ENCODE measurements around the gene LRPAP1.

LRPAP1 gene

GRCh38 chr4:3530663-3531254 is 1.5 kb downstream of the LRPAP1 start:
- Histone ChIP-seq H3K36me3 (ENCODE audit: control insufficient read depth in 2 of 2, insufficient read depth in 2 of 2, low read length in 2 of 2) (peaks cover 0 to 5% of the 10 kb centered on the region in 2 donors), H3K27ac (ENCODE audit: low read length) (no peak overlapping the region)

GRCh38 chr4:3530051-3530450 is 2.2 kb downstream of the LRPAP1 start:
- no peak overlapping the region for H3K27ac ChIP-seq (ENCODE audit: low read length)
- peaks cover 0 to 8% of the 10 kb centered on the region in 2 donors for H3K36me3 ChIP-seq (ENCODE audit: control insufficient read depth in 2 of 2, insufficient read depth in 2 of 2, low read length in 2 of 2)
- H3K9ac ChIP-seq (ENCODE audit: low read length in 2 of 2) = no peak overlapping the region
- peaks cover 29% of the 10 kb centered on the region for H3K4me1 ChIP-seq (ENCODE audit: control insufficient read depth, insufficient read depth, low read length)
- peak overlapping the region; percentile 81 to 93 for H3K4me3 ChIP-seq (ENCODE audit: low read length in 2 of 2)
- no peaks in the 10 kb centered on the region for H3K27me3 ChIP-seq (ENCODE audit: control insufficient read depth in 1 of 2, insufficient read depth in 2 of 2, low read length in 2 of 2)
- H3K9me3 ChIP-seq (ENCODE audit: control insufficient read depth in 2 of 2, low read length in 2 of 2) = no peaks in the 10 kb centered on the region

More at GRCh38 chr4:3530663-3531254, 1.5 kb downstream of the LRPAP1 start:
- Histone ChIP-seq H3K27me3 (ENCODE audit: control insufficient read depth in 1 of 2, insufficient read depth in 2 of 2, low read length in 2 of 2) (no peaks in the 10 kb centered on the region), H3K9me3 (ENCODE audit: control insufficient read depth in 2 of 2, low read length in 2 of 2) (no peaks in the 10 kb centered on the region), H3K4me1 (ENCODE audit: control insufficient read depth, insufficient read depth, low read length) (peaks cover 29% of the 10 kb centered on the region), H3K4me3 (ENCODE audit: low read length in 2 of 2) (peak overlapping the region; percentile 81 to 93), H3K9ac (ENCODE audit: low read length in 2 of 2) (peak overlapping the region; percentile 77 to 80)

GRCh38 chr4:3529363-3529762 is 2.9 kb downstream of the LRPAP1 start:
- Histone ChIP-seq H3K36me3 (ENCODE audit: control insufficient read depth in 2 of 2, insufficient read depth in 2 of 2, low read length in 2 of 2) (peaks cover 6 to 15% of the 10 kb centered on the region in 2 donors), H3K9me3 (ENCODE audit: control insufficient read depth in 2 of 2, low read length in 2 of 2) (no peaks in the 10 kb centered on the region), H3K27ac (ENCODE audit: low read length) (no peak overlapping the region), H3K4me3 (ENCODE audit: low read length in 2 of 2) (no peak overlapping the region), H3K4me1 (ENCODE audit: control insufficient read depth, insufficient read depth, low read length) (peaks cover 29% of the 10 kb centered on the region), H3K27me3 (ENCODE audit: control insufficient read depth in 1 of 2, insufficient read depth in 2 of 2, low read length in 2 of 2) (no peaks in the 10 kb centered on the region), H3K9ac (ENCODE audit: low read length in 2 of 2) (no peak overlapping the region)

- no peaks in the 10 kb centered on the region for H3K9me3 ChIP-seq (ENCODE audit: control insufficient read depth in 2 of 2, low read length in 2 of 2)
- no peak overlapping the region for H3K9ac ChIP-seq (ENCODE audit: low read length in 2 of 2)
- H3K4me1 ChIP-seq (ENCODE audit: control insufficient read depth, insufficient read depth, low read length) = peaks cover 31% of the 10 kb centered on the region
- no peaks in the 10 kb centered on the region for H3K27me3 ChIP-seq (ENCODE audit: control insufficient read depth in 1 of 2, insufficient read depth in 2 of 2, low read length in 2 of 2)
- H3K4me3 ChIP-seq (ENCODE audit: low read length in 2 of 2) = no peak overlapping the region
- no peak overlapping the region for H3K27ac ChIP-seq (ENCODE audit: low read length)
- H3K36me3 ChIP-seq (ENCODE audit: control insufficient read depth in 2 of 2, insufficient read depth in 2 of 2, low read length in 2 of 2) = peaks cover 15 to 22% of the 10 kb centered on the region in 2 donors
Measured at GRCh38 chr4:3527914-3528876, 4.0 kb downstream of the LRPAP1 start.

GRCh38 chr4:3527101-3527913 is 4.9 kb downstream of the LRPAP1 start:
- Histone ChIP-seq H3K9me3 (ENCODE audit: control insufficient read depth in 2 of 2, low read length in 2 of 2) (no peaks in the 10 kb centered on the region), H3K36me3 (ENCODE audit: control insufficient read depth in 2 of 2, insufficient read depth in 2 of 2, low read length in 2 of 2) (peaks cover 15 to 23% of the 10 kb centered on the region in 2 donors), H3K4me3 (ENCODE audit: low read length in 2 of 2) (no peak overlapping the region), H3K27me3 (ENCODE audit: control insufficient read depth in 1 of 2, insufficient read depth in 2 of 2, low read length in 2 of 2) (no peaks in the 10 kb centered on the region), H3K4me1 (ENCODE audit: control insufficient read depth, insufficient read depth, low read length) (peaks cover 27% of the 10 kb centered on the region), H3K27ac (ENCODE audit: low read length) (no peak overlapping the region), H3K9ac (ENCODE audit: low read length in 2 of 2) (no peak overlapping the region)

GRCh38 chr4:3526456-3526855 is 5.8 kb downstream of the LRPAP1 start:
- Histone ChIP-seq H3K27ac (ENCODE audit: low read length) (no peak overlapping the region), H3K27me3 (ENCODE audit: control insufficient read depth in 1 of 2, insufficient read depth in 2 of 2, low read length in 2 of 2) (no peaks in the 10 kb centered on the region), H3K9ac (ENCODE audit: low read length in 2 of 2) (no peak overlapping the region), H3K4me1 (ENCODE audit: control insufficient read depth, insufficient read depth, low read length) (peaks cover 23% of the 10 kb centered on the region), H3K9me3 (ENCODE audit: control insufficient read depth in 2 of 2, low read length in 2 of 2) (no peaks in the 10 kb centered on the region), H3K4me3 (ENCODE audit: low read length in 2 of 2) (no peak overlapping the region), H3K36me3 (ENCODE audit: control insufficient read depth in 2 of 2, insufficient read depth in 2 of 2, low read length in 2 of 2) (peaks cover 16 to 27% of the 10 kb centered on the region in 2 donors)

- H3K27ac ChIP-seq (ENCODE audit: low read length) = no peak overlapping the region
- no peak overlapping the region for H3K9ac ChIP-seq (ENCODE audit: low read length in 2 of 2)
- no peaks in the 10 kb centered on the region for H3K9me3 ChIP-seq (ENCODE audit: control insufficient read depth in 2 of 2, low read length in 2 of 2)
- peaks cover 20 to 31% of the 10 kb centered on the region in 2 donors for H3K36me3 ChIP-seq (ENCODE audit: control insufficient read depth in 2 of 2, insufficient read depth in 2 of 2, low read length in 2 of 2)
- H3K27me3 ChIP-seq (ENCODE audit: control insufficient read depth in 1 of 2, insufficient read depth in 2 of 2, low read length in 2 of 2) = no peaks in the 10 kb centered on the region
- peaks cover 16% of the 10 kb centered on the region for H3K4me1 ChIP-seq (ENCODE audit: control insufficient read depth, insufficient read depth, low read length)
- H3K4me3 ChIP-seq (ENCODE audit: low read length in 2 of 2) = no peak overlapping the region
Measured at GRCh38 chr4:3525532-3526430, 6.4 kb downstream of the LRPAP1 start.

- Histone ChIP-seq H3K4me3 (ENCODE audit: low read length in 2 of 2) (no peak overlapping the region), H3K36me3 (ENCODE audit: control insufficient read depth in 2 of 2, insufficient read depth in 2 of 2, low read length in 2 of 2) (peaks cover 28 to 37% of the 10 kb centered on the region in 2 donors), H3K4me1 (ENCODE audit: control insufficient read depth, insufficient read depth, low read length) (peaks cover 8% of the 10 kb centered on the region), H3K9ac (ENCODE audit: low read length in 2 of 2) (no peak overlapping the region), H3K27ac (ENCODE audit: low read length) (no peak overlapping the region), H3K9me3 (ENCODE audit: control insufficient read depth in 2 of 2, low read length in 2 of 2) (no peaks in the 10 kb centered on the region), H3K27me3 (ENCODE audit: control insufficient read depth in 1 of 2, insufficient read depth in 2 of 2, low read length in 2 of 2) (no peaks in the 10 kb centered on the region)
Measured at GRCh38 chr4:3524920-3525319, 7.3 kb downstream of the LRPAP1 start.

- Histone ChIP-seq H3K27ac (ENCODE audit: low read length) (no peak overlapping the region), H3K36me3 (ENCODE audit: control insufficient read depth in 2 of 2, insufficient read depth in 2 of 2, low read length in 2 of 2) (peaks cover 34 to 43% of the 10 kb centered on the region in 2 donors), H3K4me3 (ENCODE audit: low read length in 2 of 2) (no peak overlapping the region), H3K27me3 (ENCODE audit: control insufficient read depth in 1 of 2, insufficient read depth in 2 of 2, low read length in 2 of 2) (no peaks in the 10 kb centered on the region), H3K9ac (ENCODE audit: low read length in 2 of 2) (no peak overlapping the region), H3K4me1 (ENCODE audit: control insufficient read depth, insufficient read depth, low read length) (peaks cover 3% of the 10 kb centered on the region), H3K9me3 (ENCODE audit: control insufficient read depth in 2 of 2, low read length in 2 of 2) (no peaks in the 10 kb centered on the region)
Measured at GRCh38 chr4:3524349-3524748, 7.9 kb downstream of the LRPAP1 start.

All from stomach smooth muscle (tissue), 2 donors.